Measurements from ENCODE around the gene TMEM95. TPM values are rescaled to one million over a fixed set of nuclear protein-coding genes. Genes with fewer than 3 reads are reported as not detected.
"Not testable (repeated sequence)": the region's sequence is repeated elsewhere in the genome, so short reads cannot be mapped to it uniquely, and the experiment has no call there.

The TMEM95 gene
- total RNA-seq, 2 donors from 2014 or later: not detected

GRCh38 chr17:7336240-7337175, 18.4 kb upstream of the TMEM95 start, which contains the start of gene ACAP1:
TSS of gene ACAP1 (plus strand) at chr17:7336529. CDS start at chr17:7336735, 206 bp downstream.
- DNase-seq (peak; percentile 70 to 79), ATAC-seq (peak; percentile 69)
- intact Hi-C loops (cut with DNase I, micrococcal nuclease): no loop called here

- ATAC-seq; DNase-seq; intact Hi-C loops (cut with DNase I, micrococcal nuclease): not testable (repeated sequence)
Measured at GRCh38 chr17:7337600-7337999, 17.4 kb upstream of the TMEM95 start.

- DNase-seq (no peak), ATAC-seq (no peak)
- intact Hi-C loops (cut with DNase I, micrococcal nuclease): no loop called here
Measured at GRCh38 chr17:7340179-7340578, 14.8 kb upstream of the TMEM95 start.

GRCh38 chr17:7341842-7342241, 13.1 kb upstream of the TMEM95 start:
- intact Hi-C loops (cut with DNase I, micrococcal nuclease): no loop called here
- ATAC-seq (no peak), DNase-seq (no peak)

- DNase-seq: no peak
- no peak for ATAC-seq
- intact Hi-C loops (cut with DNase I, micrococcal nuclease): no loop called here
Measured at GRCh38 chr17:7343250-7343649, 11.7 kb upstream of the TMEM95 start.

- intact Hi-C loops (cut with DNase I, micrococcal nuclease): no loop called here
- no peak for DNase-seq
- no peak for ATAC-seq
Measured at GRCh38 chr17:7346761-7347614, 8.0 kb upstream of the TMEM95 start.

- intact Hi-C loops (cut with DNase I, micrococcal nuclease): no loop called here
- DNase-seq: no peak
- ATAC-seq: no peak
Measured at GRCh38 chr17:7347630-7348477, 7.1 kb upstream of the TMEM95 start.

- no peak for DNase-seq
- no peak for ATAC-seq
- intact Hi-C loops (cut with DNase I, micrococcal nuclease): no loop called here
Measured at GRCh38 chr17:7348478-7349242, 6.3 kb upstream of the TMEM95 start.

- peak; percentile 91 to 95 for DNase-seq
- intact Hi-C loops (cut with DNase I, micrococcal nuclease): loop anchor here (10.0 kb wide), 2 partner anchors 83 to 223 kb away; partner anchors contain the start of genes CD68 (in 1 of the 2), FGF11 (in 1 of the 2) and TMEM102 (in 1 of the 2)
- ATAC-seq: peak; percentile 80
Measured at GRCh38 chr17:7351665-7352502, 3.1 kb upstream of the TMEM95 start, which contains the start of gene KCTD11. TSS of gene KCTD11 (plus strand) at chr17:7352162.

- DNase-seq (no peak), ATAC-seq (no peak)
- intact Hi-C loops (cut with DNase I, micrococcal nuclease): loop anchor here (10.0 kb wide), 2 partner anchors 82 to 222 kb away; partner anchors contain the start of genes CD68 (in 1 of the 2), FGF11 (in 1 of the 2) and TMEM102 (in 1 of the 2)
Measured at GRCh38 chr17:7352503-7352889, 2.5 kb upstream of the TMEM95 start.

- intact Hi-C loops (cut with DNase I, micrococcal nuclease): loop anchor here (10.0 kb wide), 2 partner anchors 82 to 222 kb away; partner anchors contain the start of genes CD68 (in 1 of the 2), FGF11 (in 1 of the 2) and TMEM102 (in 1 of the 2)
- DNase-seq (no peak), ATAC-seq (no peak)
Measured at GRCh38 chr17:7352910-7353635, 1.9 kb upstream of the TMEM95 start.

- DNase-seq: no peak
Measured at GRCh38 chr17:7354262-7354843, 603 bp upstream of the TMEM95 start.

GRCh38 chr17:7355573-7355972, 617 bp downstream of the TMEM95 start:
- intact Hi-C loops (cut with DNase I, micrococcal nuclease): loop anchor here (10.0 kb wide), 2 partner anchors 79 to 219 kb away; partner anchors contain the start of genes CD68 (in 1 of the 2), FGF11 (in 1 of the 2) and TMEM102 (in 1 of the 2)
- ATAC-seq (no peak), DNase-seq (no peak)

More at GRCh38 chr17:7354262-7354843, 603 bp upstream of the TMEM95 start:
- ATAC-seq: no peak
- intact Hi-C loops (cut with DNase I, micrococcal nuclease): loop anchor here (10.0 kb wide), 2 partner anchors 80 to 220 kb away; partner anchors contain the start of genes CD68 (in 1 of the 2), FGF11 (in 1 of the 2) and TMEM102 (in 1 of the 2)

- ATAC-seq: peak; percentile 53
- intact Hi-C loops (cut with DNase I, micrococcal nuclease): loop anchor here (10.0 kb wide), 2 partner anchors 79 to 219 kb away; partner anchors contain the start of genes CD68 (in 1 of the 2), FGF11 (in 1 of the 2) and TMEM102 (in 1 of the 2)
- peak; percentile 83 to 90 for DNase-seq
Measured at GRCh38 chr17:7356072-7356549, 1.2 kb downstream of the TMEM95 start.

- intact Hi-C loops (cut with DNase I, micrococcal nuclease): loop anchor here (10.0 kb wide), 2 partner anchors 78 to 218 kb away; partner anchors contain the start of genes CD68 (in 1 of the 2), FGF11 (in 1 of the 2) and TMEM102 (in 1 of the 2)
- no peak for ATAC-seq
- DNase-seq: no peak
Measured at GRCh38 chr17:7356756-7357155, 1.8 kb downstream of the TMEM95 start.

Measured in left colon (tissue), 2 donors.